SK-N-SH (cell line): Measurements from ENCODE around the gene WNT9B.

ENCODE experiments used
- CTCF ChIP-seq: fragments of 200-600 bp; sonication (generic); IDR thresholded peaks from 2 replicates; pipeline ENCODE4 v1.6.1; 2017; ENCODE audit warnings: antibody characterized with exemption, mild to moderate bottlenecking, moderate library complexity
- PBX3 ChIP-seq: IDR thresholded peaks from 2 replicates; pipeline ENCODE4; 2012
- RAD21 ChIP-seq: IDR thresholded peaks from 2 replicates; pipeline ENCODE4 v1.6.1; 2012; ENCODE audit warnings: mild to moderate bottlenecking, low read length
- RXRA ChIP-seq: IDR thresholded peaks from 2 replicates; pipeline ENCODE4 v1.4.0; 2012; ENCODE audit warnings: low read depth, mild to moderate bottlenecking, borderline replicate concordance
- SMC3 ChIP-seq: IDR thresholded peaks from 2 replicates; pipeline ENCODE4 v1.6.1; 2012; ENCODE audit warnings: low read depth, low read length, improper control_type of control experiment
- USF1 ChIP-seq: IDR thresholded peaks from 2 replicates; pipeline ENCODE4 v1.4.0; 2012; ENCODE audit warnings: low read depth, borderline replicate concordance

- TF ChIP-seq PBX3 (no peak), RAD21 (no peak), USF1 (no peak), CTCF (no peak), RXRA (no peak), SMC3 (no peak)
Observed at GRCh38 chr17:46826116-46826515, 25.3 kb upstream of the WNT9B start.
